ENCODE measurements around the gene GPX4.
A peak's percentile ranks its signal among the peaks of the same experiment; 100 is the strongest.

Gene GPX4

GRCh38 chr19:1091544-1092175 is 12.1 kb upstream of the GPX4 start:
- no peak overlapping the region for H3K27ac ChIP-seq (ENCODE audit: low read depth, low read length)
- H3K4me3 ChIP-seq (ENCODE audit: low read depth in 1 of 5, low read length in 5 of 5): no peak overlapping the region
- H3K36me3 ChIP-seq (ENCODE audit: control insufficient read depth in 5 of 5, insufficient read depth in 5 of 5, low read length in 5 of 5): peaks cover 0 to 56% (median 50%) of the 10 kb centered on the region in 5 donors
- no peaks in the 10 kb centered on the region for H3K27me3 ChIP-seq (ENCODE audit: control insufficient read depth in 5 of 5, insufficient read depth in 4 of 5, low read length in 5 of 5)
- H3K4me1 ChIP-seq (ENCODE audit: control insufficient read depth in 5 of 5, insufficient read depth in 5 of 5, low read length in 5 of 5): peaks cover 9 to 62% (median 51%) of the 10 kb centered on the region in 5 donors
- H3K9me3 ChIP-seq (ENCODE audit: control insufficient read depth in 5 of 5, low read length in 5 of 5): no peaks in the 10 kb centered on the region
- H3K9ac ChIP-seq (ENCODE audit: low read length in 5 of 5): no peak overlapping the region

- H3K36me3 ChIP-seq (ENCODE audit: control insufficient read depth in 5 of 5, insufficient read depth in 5 of 5, low read length in 5 of 5): peaks cover 0 to 44% (median 39%) of the 10 kb centered on the region in 5 donors
- H3K9me3 ChIP-seq (ENCODE audit: control insufficient read depth in 5 of 5, low read length in 5 of 5): no peaks in the 10 kb centered on the region
- peak overlapping the region in 1 of 5 donors; percentile 95 for H3K9ac ChIP-seq (ENCODE audit: low read length in 5 of 5)
- peaks cover 6 to 63% (median 46%) of the 10 kb centered on the region in 5 donors for H3K4me1 ChIP-seq (ENCODE audit: control insufficient read depth in 5 of 5, insufficient read depth in 5 of 5, low read length in 5 of 5)
- H3K27me3 ChIP-seq (ENCODE audit: control insufficient read depth in 5 of 5, insufficient read depth in 4 of 5, low read length in 5 of 5): no peaks in the 10 kb centered on the region
- H3K4me3 ChIP-seq (ENCODE audit: low read depth in 1 of 5, low read length in 5 of 5): peak overlapping the region in 3 of 5 donors; percentile 85 to 94 (median 85)
- H3K27ac ChIP-seq (ENCODE audit: low read depth, low read length): peak overlapping the region; percentile 72
Observed at GRCh38 chr19:1093330-1093729, 10.5 kb upstream of the GPX4 start.

GRCh38 chr19:1093811-1094553 is 9.8 kb upstream of the GPX4 start:
- Histone ChIP-seq H3K27ac (ENCODE audit: low read depth, low read length) (peak overlapping the region; percentile 72), H3K9ac (ENCODE audit: low read length in 5 of 5) (peak overlapping the region; percentile 73 to 97 (median 83)), H3K36me3 (ENCODE audit: control insufficient read depth in 5 of 5, insufficient read depth in 5 of 5, low read length in 5 of 5) (peaks cover 0 to 37% (median 32%) of the 10 kb centered on the region in 5 donors), H3K4me1 (ENCODE audit: control insufficient read depth in 5 of 5, insufficient read depth in 5 of 5, low read length in 5 of 5) (peaks cover 12 to 63% (median 46%) of the 10 kb centered on the region in 5 donors), H3K27me3 (ENCODE audit: control insufficient read depth in 5 of 5, insufficient read depth in 4 of 5, low read length in 5 of 5) (no peaks in the 10 kb centered on the region), H3K4me3 (ENCODE audit: low read depth in 1 of 5, low read length in 5 of 5) (peak overlapping the region; percentile 85 to 94 (median 86)), H3K9me3 (ENCODE audit: control insufficient read depth in 5 of 5, low read length in 5 of 5) (no peaks in the 10 kb centered on the region)

GRCh38 chr19:1094655-1094977 is 9.2 kb upstream of the GPX4 start:
- Histone ChIP-seq H3K27ac (ENCODE audit: low read depth, low read length) (peak overlapping the region; percentile 72), H3K36me3 (ENCODE audit: control insufficient read depth in 5 of 5, insufficient read depth in 5 of 5, low read length in 5 of 5) (peaks cover 0 to 31% (median 26%) of the 10 kb centered on the region in 5 donors), H3K9me3 (ENCODE audit: control insufficient read depth in 5 of 5, low read length in 5 of 5) (peaks cover 0 to under 1% (median 0%) of the 10 kb centered on the region in 5 donors), H3K4me3 (ENCODE audit: low read depth in 1 of 5, low read length in 5 of 5) (peak overlapping the region; percentile 85 to 94 (median 86)), H3K9ac (ENCODE audit: low read length in 5 of 5) (peak overlapping the region; percentile 73 to 97 (median 83)), H3K4me1 (ENCODE audit: control insufficient read depth in 5 of 5, insufficient read depth in 5 of 5, low read length in 5 of 5) (peaks cover 12 to 63% (median 46%) of the 10 kb centered on the region in 5 donors), H3K27me3 (ENCODE audit: control insufficient read depth in 5 of 5, insufficient read depth in 4 of 5, low read length in 5 of 5) (no peaks in the 10 kb centered on the region)

GRCh38 chr19:1094978-1095701 is 8.7 kb upstream of the GPX4 start, which contains the start of gene POLR2E:
Gene POLR2E, minus strand, starts transcription at chr19:1095375. Its CDS starts 60 bp downstream, at chr19:1095315.
- Histone ChIP-seq H3K9ac (ENCODE audit: low read length in 5 of 5) (peak within 1 kb of the TSS; percentile 73 to 97 (median 83)), H3K27me3 (ENCODE audit: control insufficient read depth in 5 of 5, insufficient read depth in 4 of 5, low read length in 5 of 5) (no peaks in the 10 kb centered on the region), H3K36me3 (ENCODE audit: control insufficient read depth in 5 of 5, insufficient read depth in 5 of 5, low read length in 5 of 5) (peaks cover 0 to 29% (median 25%) of the 10 kb centered on the region in 5 donors), H3K4me1 (ENCODE audit: control insufficient read depth in 5 of 5, insufficient read depth in 5 of 5, low read length in 5 of 5) (peaks cover 12 to 66% (median 49%) of the 10 kb centered on the region in 5 donors), H3K27ac (ENCODE audit: low read depth, low read length) (peak within 1 kb of the TSS; percentile 72), H3K9me3 (ENCODE audit: control insufficient read depth in 5 of 5, low read length in 5 of 5) (peaks cover 0 to 5% (median 3%) of the 10 kb centered on the region in 5 donors), H3K4me3 (ENCODE audit: low read depth in 1 of 5, low read length in 5 of 5) (peak within 1 kb of the TSS; percentile 85 to 94 (median 86))

GRCh38 chr19:1097810-1098176 is 6.0 kb upstream of the GPX4 start:
- Histone ChIP-seq H3K4me3 (ENCODE audit: low read depth in 1 of 5, low read length in 5 of 5) (peak overlapping the region in 1 of 5 donors; percentile 39), H3K36me3 (ENCODE audit: control insufficient read depth in 5 of 5, insufficient read depth in 5 of 5, low read length in 5 of 5) (peaks cover 0 to 11% (median 9%) of the 10 kb centered on the region in 5 donors), H3K9ac (ENCODE audit: low read length in 5 of 5) (peak overlapping the region in 4 of 5 donors; percentile 21 to 56 (median 34)), H3K27ac (ENCODE audit: low read depth, low read length) (peak overlapping the region; percentile 99), H3K9me3 (ENCODE audit: control insufficient read depth in 5 of 5, low read length in 5 of 5) (peaks cover 0 to 5% (median 3%) of the 10 kb centered on the region in 5 donors), H3K27me3 (ENCODE audit: control insufficient read depth in 5 of 5, insufficient read depth in 4 of 5, low read length in 5 of 5) (peaks cover 0 to 4% (median 0%) of the 10 kb centered on the region in 5 donors), H3K4me1 (ENCODE audit: control insufficient read depth in 5 of 5, insufficient read depth in 5 of 5, low read length in 5 of 5) (peaks cover 23 to 76% (median 64%) of the 10 kb centered on the region in 5 donors)

GRCh38 chr19:1098177-1099051 is 5.4 kb upstream of the GPX4 start:
- Histone ChIP-seq H3K4me3 (ENCODE audit: low read depth in 1 of 5, low read length in 5 of 5) (peak overlapping the region in 4 of 5 donors; percentile 18 to 39 (median 30)), H3K9ac (ENCODE audit: low read length in 5 of 5) (peak overlapping the region in 4 of 5 donors; percentile 21 to 56 (median 36)), H3K9me3 (ENCODE audit: control insufficient read depth in 5 of 5, low read length in 5 of 5) (peaks cover 0 to 5% (median 3%) of the 10 kb centered on the region in 5 donors), H3K36me3 (ENCODE audit: control insufficient read depth in 5 of 5, insufficient read depth in 5 of 5, low read length in 5 of 5) (peaks cover 0 to 5% (median 3%) of the 10 kb centered on the region in 5 donors), H3K27ac (ENCODE audit: low read depth, low read length) (peak overlapping the region; percentile 99), H3K4me1 (ENCODE audit: control insufficient read depth in 5 of 5, insufficient read depth in 5 of 5, low read length in 5 of 5) (peaks cover 25 to 78% (median 65%) of the 10 kb centered on the region in 5 donors), H3K27me3 (ENCODE audit: control insufficient read depth in 5 of 5, insufficient read depth in 4 of 5, low read length in 5 of 5) (peaks cover 0 to 4% (median 0%) of the 10 kb centered on the region in 5 donors)

- peaks cover 0 to 8% (median 0%) of the 10 kb centered on the region in 5 donors for H3K27me3 ChIP-seq (ENCODE audit: control insufficient read depth in 5 of 5, insufficient read depth in 4 of 5, low read length in 5 of 5)
- peaks cover 0 to 5% (median 3%) of the 10 kb centered on the region in 5 donors for H3K9me3 ChIP-seq (ENCODE audit: control insufficient read depth in 5 of 5, low read length in 5 of 5)
- peak overlapping the region in 4 of 5 donors; percentile 3 to 40 (median 38) for H3K4me3 ChIP-seq (ENCODE audit: low read depth in 1 of 5, low read length in 5 of 5)
- H3K4me1 ChIP-seq (ENCODE audit: control insufficient read depth in 5 of 5, insufficient read depth in 5 of 5, low read length in 5 of 5): peaks cover 23 to 76% (median 62%) of the 10 kb centered on the region in 5 donors
- peak overlapping the region; percentile 99 for H3K27ac ChIP-seq (ENCODE audit: low read depth, low read length)
- peak overlapping the region; percentile 48 to 90 (median 69) for H3K9ac ChIP-seq (ENCODE audit: low read length in 5 of 5)
- peaks cover 0 to 9% (median 6%) of the 10 kb centered on the region in 5 donors for H3K36me3 ChIP-seq (ENCODE audit: control insufficient read depth in 5 of 5, insufficient read depth in 5 of 5, low read length in 5 of 5)
Observed at GRCh38 chr19:1101337-1101698, 2.5 kb upstream of the GPX4 start.
